CD4-positive, alpha-beta T cell treated with Interleukin-2 at 100 ng/mL for 4 hours (primary cell): ENCODE measurements around the gene KATNBL1.

Experiments used
- DNase-seq: peaks from one replicate; pipeline ENCODE4 v3.0.0-alpha.2; 2020; ENCODE audit warnings: low spot score

Gene KATNBL1, protein sequence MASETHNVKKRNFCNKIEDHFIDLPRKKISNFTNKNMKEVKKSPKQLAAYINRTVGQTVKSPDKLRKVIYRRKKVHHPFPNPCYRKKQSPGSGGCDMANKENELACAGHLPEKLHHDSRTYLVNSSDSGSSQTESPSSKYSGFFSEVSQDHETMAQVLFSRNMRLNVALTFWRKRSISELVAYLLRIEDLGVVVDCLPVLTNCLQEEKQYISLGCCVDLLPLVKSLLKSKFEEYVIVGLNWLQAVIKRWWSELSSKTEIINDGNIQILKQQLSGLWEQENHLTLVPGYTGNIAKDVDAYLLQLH

DNA sequence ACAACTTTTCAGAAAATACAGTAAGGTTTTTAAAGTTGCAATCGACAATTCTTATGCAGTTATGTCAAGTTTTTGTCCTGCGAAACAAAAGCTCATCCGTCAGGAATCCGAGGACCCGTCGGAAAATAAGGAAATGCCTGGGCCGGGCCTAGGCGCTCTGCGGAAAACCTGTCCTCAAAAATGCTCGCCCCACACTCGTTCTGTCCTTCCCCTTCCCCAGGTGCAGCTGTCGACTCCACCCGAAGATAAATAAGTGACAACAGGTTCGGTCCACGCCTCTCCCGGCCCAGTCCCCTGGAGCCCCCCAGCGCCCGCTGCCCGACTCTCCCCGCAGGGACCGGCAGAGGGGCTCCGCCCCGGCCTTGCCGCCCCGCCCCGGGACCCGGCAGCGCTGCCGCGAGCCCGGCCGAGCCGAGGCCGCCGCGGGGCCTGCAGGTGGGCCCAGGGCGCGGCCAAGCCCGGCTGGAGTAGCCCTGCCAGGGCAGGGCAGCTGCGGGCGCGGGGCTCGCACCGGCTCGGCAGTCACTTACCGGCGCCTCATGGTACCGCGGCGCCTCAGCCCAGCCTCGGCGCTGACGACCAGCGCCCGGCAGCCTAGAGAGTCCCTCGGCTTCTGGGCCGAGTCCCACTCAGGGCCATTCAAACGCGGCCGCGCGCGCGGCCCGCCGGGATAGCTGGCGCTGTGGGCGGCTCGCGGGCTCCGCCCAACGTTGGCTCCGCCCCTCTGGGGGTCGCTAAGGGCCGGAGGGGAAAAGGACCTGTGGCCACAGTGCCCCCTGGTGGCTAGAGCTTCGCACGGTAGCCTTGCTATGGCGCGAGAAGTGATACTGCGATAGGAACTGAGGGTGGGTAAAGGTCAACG, at the start of gene KATNBL1:
Gene KATNBL1 (minus strand): TSS at position 676 of the 862 bp plus-strand sequence. CDS start 46,420 bp downstream, outside the sequence.
- peak; percentile 96 for DNase-seq

DNA sequence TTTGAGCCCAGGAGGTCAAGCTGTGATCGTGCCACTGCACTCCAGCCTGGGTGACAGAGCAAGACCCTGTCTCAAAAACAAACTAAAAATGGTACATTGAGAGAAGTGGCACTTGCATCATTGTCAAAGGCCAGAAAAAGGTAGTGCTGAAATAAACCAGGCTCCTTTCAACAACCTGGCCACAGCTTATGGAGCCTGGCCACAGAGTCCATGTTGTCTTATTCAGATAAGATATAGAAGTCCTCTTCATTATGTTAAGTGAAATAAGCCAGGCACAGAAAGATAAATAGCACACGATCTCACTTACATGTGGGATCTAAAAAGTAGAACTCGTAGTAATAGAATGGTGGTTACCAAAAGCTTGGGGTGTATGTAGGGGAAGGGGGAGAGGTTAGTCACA, 49.7 kb upstream of the KATNBL1 start:
- DNase-seq = no peak

DNA sequence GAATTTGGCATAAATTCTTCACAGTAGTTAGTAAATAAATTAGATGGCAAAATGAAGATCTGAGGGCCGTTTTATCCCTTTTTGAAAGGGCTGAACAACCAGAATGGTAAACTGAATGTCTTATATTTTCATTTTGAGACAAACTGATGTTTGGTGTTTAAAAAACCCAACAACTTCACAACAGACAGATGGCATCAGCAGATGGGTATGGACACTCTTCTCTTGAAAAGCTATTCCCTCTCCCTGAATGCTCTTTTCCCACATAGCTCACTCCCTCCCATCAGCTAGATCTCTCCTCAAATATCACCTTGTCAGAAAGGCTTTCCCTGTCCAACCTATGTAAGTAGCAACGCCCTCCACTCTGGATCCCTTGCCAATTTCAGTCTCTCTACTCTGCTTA, 48.3 kb upstream of the KATNBL1 start:
- DNase-seq = no peak

DNA sequence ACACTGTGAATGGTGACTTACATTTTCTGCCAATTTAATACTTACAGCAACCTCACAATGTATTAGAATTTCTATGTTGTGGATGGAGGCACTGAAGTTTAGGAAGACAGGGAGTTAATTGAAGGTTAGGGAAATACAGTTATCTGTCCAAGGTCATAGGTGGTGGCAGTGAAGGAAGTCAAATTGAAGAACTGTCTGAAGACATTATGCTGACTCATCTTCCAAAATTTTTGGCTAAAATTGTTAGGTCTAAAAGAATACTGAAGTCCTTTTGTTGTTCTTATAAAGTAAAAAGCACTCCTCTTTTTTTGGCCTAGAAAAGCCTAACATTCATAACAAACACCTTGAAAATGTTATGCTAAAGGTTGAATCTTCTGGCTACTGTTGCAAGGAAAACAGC, 42.6 kb upstream of the KATNBL1 start:
- no peak for DNase-seq

DNA sequence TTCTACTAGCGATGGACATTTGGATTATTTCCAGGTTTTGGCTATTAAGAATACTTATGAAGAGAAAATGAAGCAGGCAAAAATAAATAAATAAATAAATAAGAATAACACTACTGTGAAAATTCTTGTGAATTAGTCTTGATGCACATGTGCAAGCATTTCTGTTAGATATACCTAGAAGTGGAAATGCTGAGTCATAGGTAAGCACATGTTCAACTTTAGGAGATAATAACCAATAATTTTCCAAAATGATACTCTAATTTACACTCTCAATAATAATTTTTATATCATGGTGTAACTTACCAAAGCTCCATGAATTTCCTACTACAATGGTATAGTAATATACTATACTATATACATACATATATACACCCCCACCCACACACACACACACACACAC, 38.3 kb upstream of the KATNBL1 start:
- no peak for DNase-seq

DNA sequence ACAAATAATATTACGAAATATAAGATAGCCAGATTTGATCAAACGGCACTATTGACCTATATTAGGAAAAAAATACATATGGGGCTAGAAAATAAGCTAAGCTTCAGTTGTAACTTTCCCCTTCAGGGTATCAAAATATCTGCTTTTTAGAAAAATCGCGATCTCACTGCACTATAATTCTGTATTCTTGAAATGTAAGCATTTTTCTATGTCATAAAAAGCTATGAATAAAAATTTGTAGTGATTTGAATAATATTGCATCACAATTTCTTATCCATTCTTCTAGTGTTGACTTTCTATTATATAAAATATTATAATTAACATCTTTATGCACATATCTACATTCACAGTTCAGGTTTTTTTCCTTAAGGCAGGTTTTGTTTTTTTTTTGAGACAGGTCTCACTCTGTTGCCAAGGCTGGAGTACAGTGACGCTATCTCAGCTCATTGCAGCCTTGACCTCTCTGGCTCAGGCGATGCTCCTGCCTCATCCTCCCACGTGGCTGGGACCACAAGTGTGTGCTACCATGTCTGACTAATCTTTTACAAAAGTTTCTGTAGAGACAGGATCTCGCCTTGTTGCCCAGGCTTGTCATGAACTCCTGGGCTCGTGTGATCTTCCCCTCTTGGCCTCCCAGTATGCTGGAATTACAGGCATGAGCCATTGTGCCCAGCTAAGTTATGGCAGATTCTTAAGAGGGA, 36.5 kb upstream of the KATNBL1 start:
- DNase-seq = no peak

DNA sequence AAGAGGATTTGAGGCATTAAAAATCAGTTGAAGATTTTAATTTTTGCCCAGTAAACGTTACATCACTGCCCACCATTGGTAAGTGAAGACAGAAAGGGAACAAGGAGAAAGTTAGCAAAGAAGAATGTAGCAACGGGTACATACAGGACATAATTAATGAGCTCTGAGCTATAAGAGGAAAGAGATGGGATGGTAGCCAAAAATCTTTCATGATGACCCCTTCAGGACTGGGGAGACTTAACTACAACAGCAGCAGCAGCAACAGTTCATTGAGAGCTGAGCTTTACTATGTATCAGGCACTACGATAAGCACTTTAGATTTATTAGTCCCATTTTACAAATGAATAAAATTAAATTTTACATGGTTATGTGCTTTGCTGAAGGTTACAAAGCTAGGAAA, 33.3 kb upstream of the KATNBL1 start:
- no peak for DNase-seq

DNA sequence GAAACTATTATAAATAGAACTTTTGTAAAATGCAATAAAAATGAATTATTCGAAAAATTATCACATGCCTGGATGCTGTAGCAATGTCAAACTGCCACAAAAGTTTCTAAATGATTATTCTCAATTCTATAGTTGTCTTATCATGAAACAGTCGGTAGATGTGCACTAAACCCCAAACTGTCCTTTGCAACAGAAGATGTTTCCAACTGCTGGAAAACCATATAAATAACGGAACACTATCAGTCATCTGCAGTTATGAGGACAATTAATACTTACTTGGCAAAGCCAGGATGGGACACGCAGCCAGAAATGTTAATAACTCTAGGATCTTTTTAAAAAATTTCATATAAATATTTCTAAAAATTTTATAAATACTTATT, 32.4 kb upstream of the KATNBL1 start:
- DNase-seq = no peak

DNA sequence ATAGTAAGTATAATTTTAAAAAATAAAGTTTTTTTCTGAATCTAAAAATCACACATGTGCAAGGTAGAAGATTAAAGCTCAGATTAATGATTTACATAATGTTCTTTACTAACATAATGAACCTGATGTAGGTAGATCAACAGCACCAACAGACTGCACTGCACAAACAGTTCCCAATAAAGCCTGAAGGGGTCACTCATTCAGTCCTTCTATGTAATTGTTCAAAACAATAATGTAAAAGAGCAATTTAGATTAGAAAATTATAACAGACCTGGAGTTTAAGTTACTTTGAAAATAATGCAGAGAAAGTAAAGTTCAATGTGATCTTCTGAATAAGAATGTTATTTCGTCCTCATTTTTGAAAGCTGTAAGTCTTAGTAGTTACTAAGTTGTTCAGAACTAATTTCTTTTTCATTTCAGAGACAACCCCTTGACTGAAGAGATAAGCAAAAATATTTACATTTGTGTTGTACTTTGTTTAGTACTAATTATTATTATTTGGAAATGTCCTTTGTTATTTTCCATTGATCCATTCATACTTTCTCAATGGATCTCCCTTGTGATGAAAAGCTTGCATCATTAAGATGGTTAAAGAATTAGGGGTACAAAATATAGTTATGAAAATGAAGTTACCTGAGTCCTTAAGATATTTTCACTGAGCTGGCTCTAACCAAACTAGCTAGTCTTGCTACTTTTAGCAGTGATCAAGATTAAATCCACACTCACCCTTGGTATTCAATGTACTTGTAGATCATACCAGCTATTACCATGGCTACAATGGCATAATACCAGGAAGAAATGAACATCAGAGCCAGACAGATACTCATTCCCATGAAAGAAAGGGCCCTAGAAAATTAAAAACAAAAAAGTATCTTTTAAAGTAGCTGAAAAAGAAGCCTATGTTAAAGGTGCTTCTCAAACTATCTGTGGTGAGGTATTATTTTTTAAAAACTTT, 31.8 kb upstream of the KATNBL1 start:
- DNase-seq = peak; percentile 73

DNA sequence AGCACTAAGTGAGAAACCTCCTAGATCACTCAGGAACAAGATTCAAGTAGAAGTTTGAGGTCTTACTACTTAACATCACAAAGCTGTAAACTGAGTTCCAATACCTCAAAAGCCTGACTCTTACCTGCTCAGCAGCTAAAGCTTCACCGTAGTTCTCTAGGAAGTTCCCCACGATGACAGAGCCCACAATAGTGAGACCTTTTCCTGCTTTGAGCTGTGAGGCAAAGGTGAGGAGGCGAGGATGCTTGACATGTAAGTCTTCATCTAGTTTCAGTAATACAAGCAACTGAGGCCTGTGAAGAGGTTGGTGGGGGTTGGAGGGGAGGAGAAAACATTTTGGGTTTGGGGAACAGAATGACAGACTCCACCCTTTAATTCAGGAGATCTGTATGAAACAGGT, 30.6 kb upstream of the KATNBL1 start:
- no peak for DNase-seq

DNA sequence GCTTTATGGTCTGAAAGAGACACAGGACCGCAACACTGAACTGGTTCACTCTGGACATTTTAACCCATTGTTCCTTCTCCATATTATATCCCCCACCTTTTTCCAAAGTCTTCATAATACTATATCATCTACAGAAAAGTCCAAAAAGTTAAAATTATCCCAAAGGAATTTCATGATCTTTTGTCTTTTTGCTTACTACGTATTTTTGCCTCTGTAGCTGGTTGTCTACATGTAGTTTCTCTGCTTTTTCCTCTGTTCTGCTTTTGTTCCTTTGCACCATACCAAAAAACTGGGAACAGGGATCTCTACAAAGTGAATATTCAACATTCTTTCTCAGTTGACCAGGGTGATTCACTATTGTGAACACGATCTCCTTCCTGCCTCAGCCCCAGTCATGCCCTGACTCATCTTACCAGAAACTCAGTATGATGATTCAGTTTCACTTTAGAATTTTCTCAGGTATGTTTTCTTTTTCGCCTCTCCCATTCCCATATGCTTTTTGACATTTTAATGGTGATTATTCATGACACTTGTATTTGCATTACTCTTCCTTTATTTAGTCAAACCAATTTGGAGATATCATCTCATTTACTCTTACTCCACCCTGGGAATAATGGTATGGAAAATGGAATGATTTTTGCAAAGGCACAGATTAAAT, 29.4 kb upstream of the KATNBL1 start:
- DNase-seq = peak; percentile 10

DNA sequence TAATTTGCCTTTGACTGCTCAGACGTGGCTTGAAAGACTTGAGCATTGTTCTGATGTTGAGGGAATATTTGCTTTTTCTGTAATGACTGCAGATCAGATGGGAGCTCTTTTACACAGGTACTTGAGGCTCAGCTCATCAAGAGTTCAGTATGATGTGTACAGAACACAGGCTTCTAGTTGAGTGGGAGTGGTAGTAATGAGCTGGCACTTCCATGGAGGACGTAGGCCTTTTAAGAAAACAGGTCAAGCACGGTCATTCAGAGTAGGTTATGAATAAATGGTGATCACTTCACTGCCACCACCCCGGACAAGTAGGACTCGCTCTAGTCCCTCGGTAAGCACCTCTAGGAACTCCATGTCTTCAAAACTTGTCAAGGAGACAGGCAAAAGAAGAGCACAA, 23.7 kb upstream of the KATNBL1 start:
- no peak for DNase-seq

DNA sequence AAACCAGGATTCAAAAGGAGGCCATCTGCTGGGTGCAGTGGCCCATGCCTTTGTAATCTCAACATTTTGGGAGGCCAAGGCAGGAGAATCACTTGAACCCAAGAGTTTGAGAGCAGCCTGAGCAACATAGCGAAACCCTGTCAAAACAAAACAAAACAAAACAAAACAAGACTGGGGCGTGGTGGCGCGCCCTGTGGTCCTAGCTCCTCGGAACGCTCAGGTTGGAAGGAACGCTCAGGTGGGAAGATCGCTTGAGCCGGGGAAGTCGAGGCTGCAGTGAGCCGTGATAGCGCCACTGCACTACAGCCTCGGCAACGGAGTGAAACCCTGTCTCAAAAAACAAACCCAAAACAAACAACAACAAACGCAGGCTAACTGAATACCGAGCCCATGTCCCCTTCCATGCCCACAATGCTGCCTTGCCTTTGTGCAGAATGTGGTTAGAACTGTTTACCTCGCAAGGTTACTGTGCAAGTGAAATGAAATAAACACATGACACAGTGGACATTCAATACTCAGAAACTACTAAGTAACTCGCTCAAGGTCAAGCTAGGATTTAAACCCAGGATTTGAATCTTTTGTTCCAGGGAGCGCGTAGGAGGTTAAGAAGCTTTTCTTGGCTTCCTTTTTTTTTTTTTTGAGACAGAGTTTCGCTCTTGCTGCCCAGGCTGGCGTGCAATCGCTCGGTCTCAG, 14.2 kb upstream of the KATNBL1 start:
- DNase-seq = no peak

DNA sequence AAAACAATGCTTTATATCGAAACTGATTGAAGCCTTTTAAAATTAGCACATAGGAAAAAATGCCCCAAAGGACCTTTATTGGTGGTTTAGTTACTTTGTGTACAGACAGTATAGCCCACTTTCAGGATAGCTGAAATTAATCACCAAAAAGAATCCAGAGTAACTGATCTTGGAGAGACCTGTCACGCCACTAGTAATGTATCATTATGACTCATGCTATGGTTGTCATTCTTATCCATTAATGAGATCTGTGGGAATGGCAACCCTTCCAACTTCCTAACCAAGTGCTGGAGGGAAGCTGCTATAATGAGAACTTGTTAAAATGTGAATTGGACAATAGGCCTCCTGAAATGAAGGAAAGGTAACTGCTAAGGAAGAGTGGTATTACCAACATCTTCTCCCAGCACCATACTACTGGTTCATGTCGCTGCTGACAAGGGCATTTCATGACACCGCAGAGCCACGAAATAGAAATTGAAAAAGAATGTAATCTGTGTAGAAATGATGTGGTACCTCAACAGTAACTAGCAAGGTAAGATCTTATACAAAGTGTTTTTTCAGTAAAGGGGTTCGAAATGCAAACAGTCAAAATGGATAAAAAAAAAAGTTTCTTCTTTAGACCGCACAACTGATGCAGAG, 7.8 kb upstream of the KATNBL1 start:
- no peak for DNase-seq

DNA sequence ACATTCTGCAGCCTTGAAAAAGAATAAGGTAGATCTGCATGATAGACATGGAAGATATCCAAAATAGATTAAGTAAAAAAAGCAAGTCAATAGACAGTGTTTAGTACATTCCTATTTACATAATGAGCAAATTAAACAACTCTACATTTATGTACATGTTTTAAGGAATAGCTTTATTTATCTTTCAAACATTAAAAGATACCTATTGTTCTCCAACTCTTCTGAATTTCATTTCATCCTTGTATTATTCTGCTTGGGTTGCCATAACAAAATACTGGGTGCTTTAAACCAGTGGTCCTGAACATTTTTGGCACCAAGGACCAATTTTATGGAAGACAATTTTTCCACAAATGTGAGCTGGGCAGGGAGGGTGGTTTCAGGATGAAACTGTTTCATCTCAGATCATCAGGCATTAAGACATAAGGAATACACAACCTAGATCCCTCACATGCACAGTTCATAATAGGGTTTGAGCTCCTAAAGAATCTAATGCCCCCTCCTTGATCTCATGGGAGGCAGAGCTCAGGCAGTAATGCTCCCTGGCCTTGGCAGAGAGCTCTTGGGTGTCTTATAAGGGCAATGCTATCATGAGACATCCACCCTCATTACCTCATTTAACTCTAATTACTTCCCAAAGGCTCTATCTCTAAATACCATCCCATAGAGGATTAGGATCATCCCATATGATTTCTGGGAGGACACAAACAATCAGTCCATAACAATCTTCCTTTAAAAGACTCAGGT, 6.8 kb upstream of the KATNBL1 start:
- no peak for DNase-seq

DNA sequence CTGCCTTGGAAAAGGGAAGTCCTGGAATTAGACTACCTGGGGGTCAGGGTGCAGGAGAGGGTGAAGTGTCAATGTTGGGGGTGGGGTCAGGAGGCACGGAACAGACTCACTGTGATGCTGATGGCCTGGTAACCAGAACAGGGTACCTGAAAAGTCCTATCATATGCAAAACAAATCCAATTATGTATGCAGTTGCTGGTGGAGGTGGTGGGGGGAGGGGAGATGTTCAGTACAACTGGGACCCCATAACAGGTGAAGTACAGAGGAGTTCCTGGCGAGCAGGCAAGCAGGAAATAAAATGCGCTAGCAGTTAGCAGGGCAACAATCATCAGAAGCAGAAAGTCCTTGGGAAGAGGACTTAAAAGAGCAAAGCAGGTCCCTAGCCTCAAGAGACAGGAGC, 4.2 kb upstream of the KATNBL1 start:
- no peak for DNase-seq

DNA sequence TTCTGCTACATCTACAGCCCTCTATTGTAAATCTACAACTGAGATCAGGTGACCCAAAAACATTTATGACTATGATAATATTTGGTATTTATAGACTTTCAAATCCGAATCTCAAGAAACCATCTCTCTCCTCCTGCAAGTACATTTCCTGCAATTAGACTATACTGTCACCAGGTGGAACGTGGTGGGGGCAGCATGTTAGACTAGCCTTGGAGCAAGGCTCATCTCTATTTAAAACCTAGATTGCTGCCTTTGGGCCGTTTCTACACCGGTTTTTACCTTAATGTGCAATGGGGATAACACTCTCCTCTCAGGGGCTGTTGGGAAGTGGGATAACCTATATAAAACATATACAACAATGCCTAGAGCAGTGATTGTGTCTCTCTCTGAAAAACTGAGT, 3.8 kb upstream of the KATNBL1 start:
- DNase-seq = no peak

DNA sequence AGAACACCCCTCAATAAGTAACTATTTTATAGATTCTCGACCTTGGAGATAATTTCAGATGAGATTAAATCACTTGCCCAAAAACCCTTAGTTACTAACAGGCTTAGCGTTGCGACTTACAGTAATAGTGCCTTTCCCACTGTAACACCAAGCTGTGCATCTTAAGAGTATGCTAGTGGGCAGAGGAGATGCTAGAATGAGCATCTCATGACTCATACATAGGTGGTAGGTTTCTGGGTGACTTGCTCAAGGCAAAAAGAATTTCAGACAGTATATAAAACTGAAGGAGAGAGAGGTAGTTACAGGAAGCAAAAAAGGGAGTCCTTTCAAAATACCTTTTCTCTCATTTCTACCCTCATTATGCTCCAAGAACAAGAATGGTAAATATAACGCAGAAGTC, 3.9 kb downstream of the KATNBL1 start:
- no peak for DNase-seq

DNA sequence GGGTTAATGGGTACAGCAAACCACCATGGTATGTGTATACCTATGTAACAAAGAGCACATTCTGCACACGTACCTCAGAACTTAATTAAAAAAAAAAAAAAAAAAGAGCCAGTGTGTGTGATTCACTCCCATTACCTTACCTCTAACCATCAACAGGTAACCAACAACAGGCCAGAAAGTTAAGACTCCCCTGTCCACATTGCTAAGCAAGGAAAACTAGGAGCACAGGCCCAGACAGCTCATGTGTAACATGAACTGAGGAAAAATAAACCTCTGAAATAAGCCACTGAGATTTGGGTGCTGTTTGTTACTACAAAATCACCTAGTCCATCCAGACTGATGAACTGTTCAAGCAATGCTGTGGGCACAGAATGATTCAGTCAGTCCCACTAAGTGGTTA, 6.0 kb downstream of the KATNBL1 start:
- DNase-seq = no peak
